ENCODE results near the gene DDR2.

DDR2 gene

GRCh38 chr1:162629651-162630050 is 2.6 kb upstream of the DDR2 start:
- no peak for DNase-seq (ENCODE audit: low spot score)

- DNase-seq (ENCODE audit: low spot score): no peak
Measured at GRCh38 chr1:162631546-162632191, 595 bp upstream of the DDR2 start.

- DNase-seq (ENCODE audit: low spot score): no peak
Measured at GRCh38 chr1:162632698-162633080, 425 bp downstream of the DDR2 start.

GRCh38 chr1:162633081-162633762 is 958 bp downstream of the DDR2 start:
- no peak for DNase-seq (ENCODE audit: low spot score)

- DNase-seq (ENCODE audit: low spot score): no peak
Measured at GRCh38 chr1:162635418-162635817, 3.2 kb downstream of the DDR2 start.

- no peak for DNase-seq (ENCODE audit: low spot score)
Measured at GRCh38 chr1:162639718-162640117, 7.5 kb downstream of the DDR2 start.

- DNase-seq (ENCODE audit: low spot score): no peak
Measured at GRCh38 chr1:162641114-162641513, 8.8 kb downstream of the DDR2 start.

GRCh38 chr1:162644986-162645314 is 12.7 kb downstream of the DDR2 start:
- no peak for DNase-seq (ENCODE audit: low spot score)

GRCh38 chr1:162645666-162646065 is 13.4 kb downstream of the DDR2 start:
- DNase-seq (ENCODE audit: low spot score): no peak

- no peak for DNase-seq (ENCODE audit: low spot score)
Measured at GRCh38 chr1:162649583-162649982, 17.3 kb downstream of the DDR2 start.

GRCh38 chr1:162654915-162655620 is 22.8 kb downstream of the DDR2 start:
- no peak for DNase-seq (ENCODE audit: low spot score)

GRCh38 chr1:162656266-162656665 is 24.0 kb downstream of the DDR2 start:
- DNase-seq (ENCODE audit: low spot score): no peak

GRCh38 chr1:162660574-162660973 is 28.3 kb downstream of the DDR2 start:
- DNase-seq (ENCODE audit: low spot score): no peak

- no peak for DNase-seq (ENCODE audit: low spot score)
Measured at GRCh38 chr1:162661336-162661735, 29.1 kb downstream of the DDR2 start.

GRCh38 chr1:162662013-162662412 is 29.7 kb downstream of the DDR2 start:
- DNase-seq (ENCODE audit: low spot score): no peak

GRCh38 chr1:162663086-162663485 is 30.8 kb downstream of the DDR2 start:
- no peak for DNase-seq (ENCODE audit: low spot score)

- DNase-seq (ENCODE audit: low spot score): no peak
Measured at GRCh38 chr1:162663589-162664106, 31.4 kb downstream of the DDR2 start.

GRCh38 chr1:162666006-162666645 is 33.9 kb downstream of the DDR2 start:
- DNase-seq (ENCODE audit: low spot score): no peak

GRCh38 chr1:162667381-162668080 is 35.3 kb downstream of the DDR2 start:
- no peak for DNase-seq (ENCODE audit: low spot score)

- no peak for DNase-seq (ENCODE audit: low spot score)
Measured at GRCh38 chr1:162670928-162671663, 38.8 kb downstream of the DDR2 start.

- DNase-seq (ENCODE audit: low spot score): no peak
Measured at GRCh38 chr1:162671664-162672410, 39.6 kb downstream of the DDR2 start.

All from hematopoietic multipotent progenitor cell treated with erythropoietin and hydrocortisone succinate and interleukin-3 and kit ligand, for 17 days (in vitro differentiated cells).